ENCODE measurements around the gene SMAD1.

The SMAD1 gene

DNA sequence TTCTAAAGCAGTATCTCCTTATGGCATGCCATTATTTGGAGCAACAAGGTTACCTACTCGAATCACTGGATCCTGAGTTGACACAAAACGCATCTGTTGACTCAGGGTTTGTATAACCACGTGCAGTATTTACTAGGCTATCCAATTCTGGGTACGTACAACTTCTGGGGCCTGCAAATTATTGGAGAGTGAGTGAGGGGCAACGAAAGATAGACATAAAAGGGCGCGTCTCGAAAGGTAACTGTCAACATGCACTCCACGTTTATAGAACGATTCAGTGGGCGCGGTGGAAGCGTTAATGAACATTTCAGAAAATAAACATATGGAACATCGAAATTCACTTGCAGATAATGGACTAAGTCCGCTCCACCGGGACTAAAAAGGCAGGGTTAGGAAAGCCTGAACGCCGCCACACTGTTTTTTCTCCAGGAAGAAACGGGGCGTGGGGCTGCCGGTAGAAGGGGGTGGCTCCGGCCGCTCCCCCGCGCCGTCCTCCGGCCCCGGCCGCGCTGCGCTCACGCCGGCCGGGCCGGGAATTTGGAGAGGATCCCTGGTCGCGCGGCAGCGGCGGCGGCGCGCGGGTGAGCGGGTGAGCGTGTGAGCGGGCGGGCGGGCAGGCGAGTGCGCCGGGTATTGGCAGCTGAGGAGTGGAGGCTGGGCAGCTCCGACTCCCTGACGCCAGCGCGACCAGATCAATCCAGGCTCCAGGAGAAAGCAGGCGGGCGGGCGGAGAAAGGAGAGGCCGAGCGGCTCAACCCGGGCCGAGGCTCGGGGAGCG is at the start of gene SMAD1:
TSS of gene SMAD1 (plus strand) at position 690 of the 778 bp plus-strand sequence. CDS start 32,761 bp downstream, outside the sequence.
- no peak for FAIRE-seq

DNA sequence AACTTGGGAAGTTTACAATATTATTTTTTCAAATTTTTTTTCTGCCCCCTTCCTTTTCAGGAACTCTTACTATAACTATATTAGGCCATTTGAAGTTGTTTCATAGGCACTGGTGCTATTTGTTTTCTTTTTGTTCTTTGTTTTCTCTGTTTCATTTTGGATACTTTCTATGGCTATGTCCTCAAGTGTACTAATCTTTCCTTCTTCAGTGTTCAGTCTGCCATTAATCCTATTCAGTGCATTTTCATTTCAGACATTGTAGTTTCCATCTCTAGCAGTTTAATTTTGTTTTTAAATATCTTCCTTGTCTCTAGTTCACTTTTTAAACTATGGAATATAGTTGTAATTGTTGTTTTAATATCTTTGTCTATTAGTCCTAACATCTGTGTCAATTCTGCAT is 48.0 kb upstream of the SMAD1 start:
- FAIRE-seq, result peak; percentile 21

DNA sequence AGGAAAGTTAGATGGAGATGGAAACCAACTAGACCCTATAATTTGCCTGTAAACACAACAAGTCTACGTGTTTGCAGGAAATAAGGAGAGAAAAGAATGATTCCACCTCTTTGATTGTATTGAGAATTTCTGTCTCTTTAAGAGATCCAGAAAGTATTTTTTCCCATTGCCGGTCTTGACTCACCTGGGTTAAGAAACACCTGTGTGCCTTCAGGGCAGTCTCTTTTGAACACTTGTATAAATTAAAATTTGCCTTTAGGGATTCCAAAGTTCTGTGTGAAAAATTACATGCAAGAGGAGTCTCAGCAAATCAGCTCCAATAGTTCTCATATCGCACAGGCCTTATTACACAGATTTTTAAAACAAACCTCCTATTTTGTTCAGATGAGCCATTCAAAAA is 46.0 kb upstream of the SMAD1 start:
- FAIRE-seq, result no peak

DNA sequence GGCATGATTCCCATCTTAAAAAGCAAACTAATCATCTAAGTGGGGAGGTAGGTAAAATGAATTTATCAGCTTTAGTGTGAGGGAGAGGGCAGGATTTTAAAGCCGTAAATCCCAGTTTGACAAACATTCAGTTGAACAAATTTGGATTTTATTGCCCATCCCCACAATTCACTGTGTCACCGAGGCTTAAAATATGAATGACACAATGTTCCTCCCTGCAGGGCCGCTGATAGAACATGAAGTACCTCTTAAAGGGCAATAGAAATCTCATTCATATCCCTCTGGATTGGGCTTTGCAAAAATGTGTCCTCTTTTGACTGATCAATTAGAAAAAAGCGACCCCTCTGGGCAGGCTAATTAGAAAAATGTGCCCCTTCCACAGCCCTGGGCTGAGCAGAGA is 45.5 kb upstream of the SMAD1 start:
- no peak for FAIRE-seq

DNA sequence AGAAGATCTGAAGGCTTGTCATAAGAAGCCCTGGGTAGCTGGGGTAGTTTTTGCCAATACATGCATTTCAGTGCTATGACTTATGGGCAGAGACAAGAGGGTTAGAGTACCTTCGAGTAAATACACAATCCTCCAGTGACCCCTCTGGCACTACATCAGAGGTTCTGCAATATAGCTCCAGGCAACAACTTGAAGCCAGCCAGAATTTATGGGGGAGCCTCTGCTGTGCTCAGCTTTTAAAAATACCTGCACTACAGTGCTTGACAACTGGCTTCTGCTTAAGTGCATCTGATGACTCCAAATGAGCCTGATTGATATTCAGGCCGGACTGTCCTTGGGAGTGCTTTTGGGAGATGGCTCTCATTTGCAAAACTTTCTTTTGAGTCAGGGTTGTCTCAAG is 44.9 kb upstream of the SMAD1 start:
- FAIRE-seq, result no peak

DNA sequence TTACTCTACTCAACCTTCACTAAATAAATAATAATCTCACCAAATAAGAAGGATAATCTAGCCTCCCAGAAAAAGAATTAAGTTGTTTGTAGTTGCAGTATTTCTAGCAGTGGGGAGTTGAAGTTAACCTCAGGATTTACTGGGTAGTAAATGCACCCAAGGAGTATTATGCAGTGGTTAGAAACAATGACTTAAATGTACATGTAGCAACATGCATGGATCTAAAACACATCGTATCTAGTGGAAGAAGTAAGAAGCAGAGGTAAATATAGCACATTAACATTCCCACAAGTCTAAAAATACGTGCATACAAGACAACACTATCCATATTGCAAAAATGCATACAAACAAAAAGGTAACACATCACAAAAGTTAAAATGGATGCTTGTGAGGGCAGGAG is 44.2 kb upstream of the SMAD1 start:
- FAIRE-seq, result no peak

DNA sequence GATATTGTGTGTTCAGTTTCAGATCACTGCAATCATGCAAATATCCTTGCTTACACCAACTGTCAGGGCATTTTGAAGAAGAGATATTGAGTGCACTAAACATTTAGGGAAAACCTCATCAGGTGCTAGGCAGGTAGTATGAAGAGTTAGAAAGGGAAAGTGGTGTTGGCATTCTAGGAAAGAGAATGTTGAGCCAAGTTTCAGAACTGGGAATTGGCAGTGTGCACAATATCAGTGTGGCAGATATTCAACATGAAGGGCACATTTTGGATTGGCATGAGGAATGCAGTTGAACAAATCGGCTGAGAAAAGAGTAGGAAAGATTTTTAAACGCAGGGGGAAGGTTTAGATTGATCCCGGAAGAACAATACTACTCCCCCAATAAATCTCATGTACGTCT is 43.4 kb upstream of the SMAD1 start:
- no peak for FAIRE-seq

DNA sequence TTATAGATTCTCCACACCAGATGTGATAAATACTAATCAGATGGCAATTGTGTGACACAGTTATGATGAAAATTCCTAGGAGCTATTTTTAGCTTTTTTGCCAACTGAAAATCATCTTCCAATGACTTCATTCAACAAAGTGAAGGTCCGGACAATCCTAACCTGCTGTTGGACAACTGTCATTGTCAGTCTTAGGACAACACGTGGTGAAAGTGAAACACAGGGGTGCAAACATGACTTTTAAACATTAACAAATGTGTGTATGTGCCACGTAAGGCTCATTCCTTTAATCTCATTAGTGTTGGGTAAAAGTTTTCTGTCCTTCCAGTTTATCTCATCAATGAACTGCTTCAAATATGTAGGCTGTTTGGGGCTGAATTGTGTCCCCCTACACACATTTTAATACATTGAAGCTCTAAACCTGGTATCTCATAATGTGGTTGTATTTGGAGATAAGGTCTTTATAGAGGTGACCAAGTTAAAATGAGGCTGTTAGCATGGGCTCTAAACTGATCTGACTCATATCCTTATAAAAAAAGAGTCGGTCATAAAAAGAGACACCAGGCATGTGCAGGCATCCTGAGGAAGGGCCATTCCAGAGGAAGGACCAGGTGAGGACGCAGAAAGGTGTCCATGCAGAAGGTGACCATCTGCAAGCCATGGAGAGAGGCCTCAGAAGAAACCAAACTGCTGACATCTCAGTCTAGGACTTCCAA is 41.2 kb upstream of the SMAD1 start:
- FAIRE-seq, result no peak

DNA sequence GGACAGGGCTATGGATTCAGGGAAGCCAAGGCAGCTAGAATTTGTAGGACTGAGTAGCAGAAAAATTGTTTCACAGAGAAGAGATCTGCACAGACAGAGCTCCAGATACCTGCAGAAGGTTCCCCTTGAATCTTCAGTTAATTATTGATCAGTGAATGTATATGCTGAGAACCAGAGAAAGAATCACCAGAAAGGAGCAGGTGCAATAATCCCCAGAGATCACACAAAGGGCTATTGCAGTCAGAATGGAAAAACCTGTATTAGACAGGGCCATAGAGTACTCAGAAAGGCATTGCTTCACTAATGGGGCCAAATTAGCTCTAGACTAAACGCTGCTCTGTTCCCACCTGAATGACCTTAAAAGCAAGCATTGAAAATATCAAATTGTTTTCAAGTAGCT is 35.5 kb upstream of the SMAD1 start:
- FAIRE-seq, result no peak

DNA sequence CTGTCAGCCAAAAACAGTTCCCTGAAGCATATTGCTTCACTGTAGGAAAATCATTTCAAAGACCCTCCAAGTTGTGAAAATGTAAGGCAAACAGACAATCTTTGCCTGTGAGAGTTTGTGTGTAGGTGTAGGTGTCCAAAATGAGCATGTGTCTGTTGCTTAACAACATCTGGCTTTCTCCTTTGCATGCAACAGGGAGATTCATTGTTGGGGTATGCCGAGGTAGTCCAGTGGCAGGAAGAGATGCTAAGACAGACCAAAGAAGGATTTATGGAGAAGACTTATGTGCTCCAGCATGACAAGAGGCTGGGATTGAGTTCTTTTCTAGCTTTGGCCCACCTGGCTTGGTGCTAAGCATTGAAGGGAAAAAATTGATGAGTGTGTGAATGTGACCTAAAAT is 29.8 kb upstream of the SMAD1 start:
- no peak for FAIRE-seq

DNA sequence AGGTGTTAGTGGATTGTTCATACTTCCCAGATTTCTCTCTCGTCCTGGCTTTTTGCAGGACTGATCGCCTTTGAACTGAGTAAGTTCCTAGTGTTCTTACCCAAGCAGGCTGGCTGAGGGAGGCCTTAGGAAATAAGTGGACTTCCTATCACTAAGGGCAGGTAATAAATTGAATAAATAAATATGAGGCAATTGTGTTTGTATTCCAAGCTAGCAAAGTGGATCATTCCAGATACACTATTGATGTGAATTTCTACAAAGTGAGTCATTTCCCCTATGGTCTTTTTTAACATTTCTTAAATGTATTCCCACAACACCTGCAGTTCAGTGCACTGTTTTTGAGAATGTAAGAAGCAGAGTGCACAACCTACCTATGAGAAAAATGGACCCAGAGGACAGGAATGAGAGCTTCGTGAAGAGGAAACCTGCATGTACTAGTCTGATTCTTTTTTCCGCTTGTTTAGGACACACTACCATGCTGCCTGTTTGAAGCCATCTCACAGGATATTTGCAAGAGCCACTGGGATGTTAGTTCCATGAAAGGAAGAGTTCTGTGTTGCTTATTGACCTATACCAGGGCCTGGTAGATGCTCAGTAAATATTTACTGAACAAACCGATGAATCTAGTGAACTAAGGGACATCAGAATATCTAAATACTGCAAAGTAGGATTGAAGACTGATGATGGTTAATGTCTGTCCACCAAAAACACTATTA is 29.0 kb upstream of the SMAD1 start:
- FAIRE-seq, result no peak

DNA sequence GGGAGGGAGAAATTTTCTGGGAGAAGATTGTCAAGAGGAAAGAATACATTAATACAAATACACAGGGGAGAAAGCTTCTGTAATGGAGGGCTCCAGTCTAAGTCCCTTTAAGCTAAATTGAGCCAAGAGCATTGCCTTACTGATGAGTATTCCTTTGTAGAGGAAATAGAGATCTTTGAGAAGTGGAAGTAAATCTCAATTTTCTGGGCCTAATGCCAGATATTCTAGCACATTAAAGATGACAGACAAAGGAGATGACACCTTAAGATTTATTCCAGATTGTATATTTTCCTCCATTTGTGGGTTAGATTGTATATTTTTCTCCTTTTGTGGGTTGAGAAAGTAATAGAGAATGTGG is 28.5 kb upstream of the SMAD1 start:
- no peak for FAIRE-seq

DNA sequence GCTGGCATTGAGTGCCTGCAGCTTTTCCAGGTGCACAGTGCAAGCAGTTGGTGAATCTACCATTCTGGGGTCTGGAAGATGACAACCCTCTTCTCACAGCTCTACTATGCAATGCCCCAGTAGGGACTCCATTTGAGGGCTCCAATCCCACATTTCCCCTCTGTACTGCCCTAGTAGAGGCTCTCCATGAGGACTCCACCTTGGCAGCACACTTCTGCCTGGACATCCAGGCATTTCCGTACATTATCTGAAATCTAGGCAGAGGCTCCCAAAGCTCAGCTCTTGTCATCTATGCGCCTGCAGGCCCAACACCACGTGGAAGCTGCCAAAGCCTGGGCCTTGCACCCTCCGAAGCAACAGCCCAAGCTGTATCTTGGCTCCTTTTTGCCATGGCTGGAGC is 8.4 kb upstream of the SMAD1 start:
- no peak for FAIRE-seq

DNA sequence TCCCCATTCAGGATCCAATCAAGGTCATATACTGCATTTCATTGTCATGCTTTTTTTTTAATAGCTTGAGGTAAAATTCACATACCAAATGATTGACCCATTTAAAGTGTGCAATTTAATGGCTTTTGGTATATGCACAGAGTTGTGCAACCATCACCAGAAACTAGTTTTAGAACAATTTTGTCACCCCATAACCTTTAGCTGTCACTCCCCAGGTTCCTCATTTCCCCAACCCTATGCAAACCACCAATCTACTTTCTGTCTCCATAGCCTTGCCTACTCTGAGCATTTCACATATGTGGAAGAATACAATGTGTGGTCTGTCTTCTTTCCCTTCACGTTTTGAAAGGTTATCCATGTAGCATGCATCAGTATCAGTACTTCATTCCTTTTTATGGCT is 1.4 kb upstream of the SMAD1 start:
- no peak for FAIRE-seq

DNA sequence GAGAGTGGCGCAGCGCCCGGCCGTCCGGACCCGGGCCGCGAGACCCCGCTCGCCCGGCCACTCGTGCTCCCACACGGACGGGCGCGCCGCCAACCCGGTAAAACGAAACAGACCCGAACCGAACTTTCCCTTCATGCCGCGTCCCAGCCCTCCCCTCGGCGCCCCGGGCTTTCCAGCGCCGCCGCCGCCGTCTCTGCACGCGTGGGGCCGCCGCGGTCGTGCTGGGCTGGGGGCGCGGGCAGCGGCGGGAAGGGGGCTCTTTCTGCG is 222 bp downstream of the SMAD1 start:
- no peak for FAIRE-seq

DNA sequence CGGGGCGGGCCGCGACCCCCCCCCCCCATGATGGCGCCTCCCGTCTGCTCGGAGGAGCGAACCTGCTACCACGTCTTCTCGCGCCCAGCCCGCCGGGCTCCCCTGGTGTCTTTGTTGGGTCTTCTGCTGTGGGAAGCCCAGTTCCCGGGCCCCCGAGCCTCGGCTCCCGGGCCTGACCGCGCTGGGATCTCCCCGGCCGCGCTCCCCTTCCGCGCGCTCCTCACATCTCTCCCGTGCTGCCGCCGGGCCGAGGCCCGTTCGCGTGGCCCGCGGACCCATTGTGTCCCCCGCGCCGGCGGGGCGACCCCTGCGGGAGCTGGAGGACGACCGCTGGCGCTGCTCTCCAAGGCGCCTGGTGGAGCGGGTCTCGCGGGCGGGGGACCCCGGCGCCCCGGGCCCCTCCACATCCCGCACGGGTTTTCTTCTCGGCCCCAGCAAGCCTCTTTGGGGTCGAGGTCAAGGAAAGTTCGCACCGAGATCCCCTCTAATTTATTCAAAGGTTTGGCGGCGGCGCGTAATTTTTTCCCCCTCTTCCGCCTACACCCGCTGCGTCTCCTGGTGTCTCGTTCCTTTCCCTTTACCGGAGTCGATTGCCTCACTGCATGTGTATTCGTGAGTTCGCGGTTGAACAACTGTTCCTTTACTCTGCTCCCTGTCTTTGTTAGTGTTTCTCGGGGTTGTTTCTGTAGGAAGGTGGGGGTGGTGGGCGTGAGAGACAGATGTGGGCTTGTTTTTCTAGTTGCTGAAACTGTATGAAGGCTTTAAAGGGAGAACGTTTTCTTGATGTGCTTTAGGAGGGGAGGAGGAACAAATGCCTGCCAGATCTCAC is 770 bp downstream of the SMAD1 start:
- no peak for FAIRE-seq

DNA sequence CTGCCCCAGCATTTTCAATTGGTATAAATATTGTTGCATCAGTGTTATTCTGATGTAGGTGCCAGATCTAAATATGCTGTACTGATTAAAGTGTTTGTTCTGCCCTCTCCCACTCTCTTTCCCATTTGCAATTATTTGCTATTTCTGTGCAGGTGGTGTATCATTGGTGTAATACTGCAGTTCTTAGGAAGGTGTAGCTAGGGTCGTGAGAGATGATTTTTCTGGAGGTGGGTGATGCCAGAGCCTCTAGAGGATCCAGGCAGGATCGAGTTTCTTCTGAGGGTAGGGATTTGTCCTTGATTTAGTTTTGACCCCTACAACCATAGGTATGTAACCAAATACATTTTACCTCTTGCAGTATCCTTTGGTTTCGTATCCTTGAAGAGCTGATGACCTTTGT is 1.9 kb downstream of the SMAD1 start:
- no peak for FAIRE-seq

DNA sequence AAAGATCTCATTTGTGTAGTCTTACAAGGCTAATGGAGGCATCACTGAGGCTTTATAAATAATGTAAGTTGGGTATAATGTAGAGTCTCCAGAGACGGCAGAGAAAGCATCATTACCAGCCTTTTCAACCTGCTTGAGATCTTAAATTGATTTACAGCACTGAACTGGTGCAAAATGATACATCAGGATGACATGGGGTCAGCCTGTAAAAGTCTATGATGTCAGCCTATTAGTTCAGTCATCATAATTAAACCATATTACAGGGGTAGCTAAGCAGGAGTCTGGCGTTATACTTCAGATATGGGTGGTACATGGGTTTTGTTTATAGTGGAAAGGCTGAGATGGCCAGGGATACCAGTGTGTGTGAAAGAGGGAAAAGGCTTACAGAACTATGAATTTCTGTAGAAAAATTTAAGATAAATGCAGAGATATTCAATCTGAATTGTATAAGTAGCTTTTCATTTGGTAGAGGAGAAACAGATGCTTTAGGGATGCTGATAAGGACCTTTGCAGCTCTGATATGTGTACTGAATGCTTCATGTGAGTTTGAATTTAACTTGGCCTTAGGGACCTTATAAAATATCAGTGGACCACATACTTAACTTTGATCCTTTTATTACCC is 2.7 kb downstream of the SMAD1 start:
- no peak for FAIRE-seq

DNA sequence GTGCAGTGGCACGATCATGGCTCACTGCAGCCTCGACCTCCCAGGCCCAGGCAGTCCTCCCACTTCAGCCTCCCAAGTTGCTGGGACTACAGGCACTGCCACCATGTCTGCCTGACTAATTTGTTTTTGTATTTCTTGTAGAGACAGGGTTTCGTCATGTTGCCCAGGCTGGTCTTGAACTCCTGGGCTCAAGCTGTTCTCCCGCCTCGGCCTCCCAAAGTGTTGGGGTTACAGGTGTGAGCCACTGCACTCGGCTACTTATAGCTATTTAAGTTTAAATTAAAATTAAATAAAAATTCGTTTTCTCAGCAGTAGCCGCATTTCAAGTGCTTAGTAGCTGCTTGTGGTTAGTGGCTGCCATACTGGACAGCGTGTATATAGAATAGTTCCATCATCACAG is 3.5 kb downstream of the SMAD1 start:
- FAIRE-seq, result no peak

DNA sequence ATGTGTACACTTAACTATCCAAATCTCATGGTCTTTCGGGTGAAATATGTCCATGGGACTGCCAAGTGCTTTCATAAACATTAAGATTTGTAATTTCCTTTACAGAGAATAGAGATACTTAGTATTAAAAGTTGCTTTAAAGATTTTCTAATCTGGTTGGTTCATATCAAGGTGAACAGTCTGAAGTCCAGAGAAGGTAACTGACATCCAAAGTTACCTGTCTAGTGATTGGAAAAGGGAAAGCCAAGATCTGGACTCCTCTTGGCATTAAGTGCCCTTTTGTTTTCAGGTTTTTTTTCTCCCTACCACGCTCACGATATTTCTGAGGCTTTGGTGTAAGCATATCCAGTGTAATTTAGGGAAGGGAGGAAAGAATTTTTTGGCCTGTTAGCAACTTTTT is 5.0 kb downstream of the SMAD1 start:
- FAIRE-seq, result peak; percentile 66

DNA sequence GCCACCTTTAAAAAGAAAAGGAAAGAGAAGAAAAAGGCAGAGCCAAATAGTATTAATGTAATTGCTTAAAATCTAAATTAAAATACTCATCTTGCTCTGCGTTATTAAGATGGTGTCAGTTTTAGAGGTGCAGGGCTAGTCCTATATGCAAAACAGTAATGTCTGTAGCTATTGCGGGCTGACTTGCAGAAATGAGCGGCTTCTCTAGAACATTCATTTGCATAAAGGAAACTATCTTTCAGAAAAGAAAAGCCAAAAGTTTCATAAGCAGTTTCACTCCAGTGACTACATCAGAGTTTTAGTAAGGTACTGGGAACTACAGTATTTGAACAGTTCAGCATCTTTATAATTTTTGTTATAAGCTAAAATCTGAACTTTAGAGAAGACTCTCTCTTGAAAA is 6.0 kb downstream of the SMAD1 start:
- FAIRE-seq, result no peak

DNA sequence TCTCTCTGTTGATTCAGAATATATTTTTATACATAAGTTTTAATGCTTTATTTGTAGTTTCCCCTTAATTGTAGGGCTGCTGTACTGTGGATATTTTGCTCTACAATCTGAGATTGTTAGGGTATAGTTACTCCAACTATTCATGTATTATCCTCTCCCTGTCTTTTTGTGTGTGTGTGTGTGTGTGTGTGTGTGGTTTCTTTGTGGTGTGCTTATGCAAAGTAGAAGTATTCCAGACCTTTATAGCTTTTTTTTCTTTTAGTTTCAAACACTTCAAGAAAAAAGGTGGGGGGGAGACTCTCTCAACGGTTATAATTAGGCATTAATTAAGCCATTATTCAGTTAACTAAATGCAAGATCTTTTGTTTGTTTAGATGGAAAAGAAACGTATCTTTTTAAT is 6.7 kb downstream of the SMAD1 start:
- no peak for FAIRE-seq

DNA sequence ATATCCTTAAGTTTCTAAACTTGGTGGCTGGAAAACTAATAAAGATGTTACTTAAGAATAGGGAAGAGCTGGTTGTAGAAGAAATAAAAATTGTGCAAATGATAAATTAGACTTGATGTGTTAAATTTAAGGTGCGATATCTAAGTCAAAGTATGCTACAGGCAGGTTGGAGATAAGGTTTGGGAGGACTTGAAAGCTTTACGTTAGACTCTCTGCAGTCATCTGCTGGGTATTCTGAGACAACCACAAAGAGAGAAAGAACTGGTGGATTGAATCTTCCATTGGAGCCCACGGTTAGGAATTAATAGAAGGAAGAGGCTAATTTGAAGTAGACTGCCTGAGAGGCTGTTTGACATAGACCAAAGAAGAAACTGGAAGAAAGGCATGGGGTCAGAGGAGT is 7.9 kb downstream of the SMAD1 start:
- no peak for FAIRE-seq

All from islet of Langerhans (tissue), 1 donor.